ENCODE results near the gene TREML4. TPM values are rescaled to one million over a fixed set of nuclear protein-coding genes. Genes with fewer than 3 reads are reported as not detected.

The TREML4 gene
- polyA plus RNA-seq (not detected in 2 replicates), polyA minus RNA-seq (not detected in 2 replicates)

GRCh38 chr6:41228096-41228495 is at the start of gene TREML4:
TSS of gene TREML4 (plus strand) at chr6:41228349. CDS start at chr6:41228428, 79 bp downstream.
- Histone ChIP-seq H3K27me3 (ENCODE audit: insufficient read depth, low read depth, low read length) (no peaks in the 10 kb centered on the region), H2AFZ (ENCODE audit: low read depth, low read length) (no peak within 1 kb of the TSS), H4K20me1 (ENCODE audit: insufficient read depth) (no peaks in the 10 kb centered on the region), H3K36me3 (ENCODE audit: insufficient read depth, low read length) (no peaks in the 10 kb centered on the region), H3K9me2 (ENCODE audit: insufficient read depth, low read length) (no peaks in the 10 kb centered on the region), H3K9me3 (ENCODE audit: low read length) (no peaks in the 10 kb centered on the region), H3K4me2 (ENCODE audit: low read length) (peak within 1 kb of the TSS; percentile 48), H3K79me2 (replicated peaks; ENCODE audit: insufficient read depth, low read length) (no peaks in the 10 kb centered on the region), H3K27ac (ENCODE audit: low read length) (peak within 1 kb of the TSS; percentile 75), H3K9ac (ENCODE audit: low read length) (no peak within 1 kb of the TSS), H3K4me3 (ENCODE audit: low read length) (peak within 1 kb of the TSS; percentile 43), H3F3A (ENCODE audit: insufficient read depth, low read length, poor library complexity, severe bottlenecking) (no peaks in the 10 kb centered on the region)
- TF ChIP-seq EP300 (conservative IDR thresholded peaks at IDR 0.05; ENCODE audit: poor library complexity, severe bottlenecking) (no peak), RAD21 (conservative IDR thresholded peaks at IDR 0.05) (no peak), SMC3 (conservative IDR thresholded peaks at IDR 0.05; ENCODE audit: poor library complexity) (no peak), MXI1 (conservative IDR thresholded peaks at IDR 0.05; ENCODE audit: poor library complexity, severe bottlenecking) (no peak), POLR2AphosphoS5 (IDR thresholded peaks at IDR 0.05) (no peak), TAF1 (IDR thresholded peaks at IDR 0.05; ENCODE audit: low read depth) (no peak)
- TF ChIP-seq, protein P1, sequence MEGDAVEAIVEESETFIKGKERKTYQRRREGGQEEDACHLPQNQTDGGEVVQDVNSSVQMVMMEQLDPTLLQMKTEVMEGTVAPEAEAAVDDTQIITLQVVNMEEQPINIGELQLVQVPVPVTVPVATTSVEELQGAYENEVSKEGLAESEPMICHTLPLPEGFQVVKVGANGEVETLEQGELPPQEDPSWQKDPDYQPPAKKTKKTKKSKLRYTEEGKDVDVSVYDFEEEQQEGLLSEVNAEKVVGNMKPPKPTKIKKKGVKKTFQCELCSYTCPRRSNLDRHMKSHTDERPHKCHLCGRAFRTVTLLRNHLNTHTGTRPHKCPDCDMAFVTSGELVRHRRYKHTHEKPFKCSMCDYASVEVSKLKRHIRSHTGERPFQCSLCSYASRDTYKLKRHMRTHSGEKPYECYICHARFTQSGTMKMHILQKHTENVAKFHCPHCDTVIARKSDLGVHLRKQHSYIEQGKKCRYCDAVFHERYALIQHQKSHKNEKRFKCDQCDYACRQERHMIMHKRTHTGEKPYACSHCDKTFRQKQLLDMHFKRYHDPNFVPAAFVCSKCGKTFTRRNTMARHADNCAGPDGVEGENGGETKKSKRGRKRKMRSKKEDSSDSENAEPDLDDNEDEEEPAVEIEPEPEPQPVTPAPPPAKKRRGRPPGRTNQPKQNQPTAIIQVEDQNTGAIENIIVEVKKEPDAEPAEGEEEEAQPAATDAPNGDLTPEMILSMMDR (IDR thresholded peaks at IDR 0.05; ENCODE audit: poor library complexity, severe bottlenecking), result no peak
- TF ChIP-seq, protein P2, sequence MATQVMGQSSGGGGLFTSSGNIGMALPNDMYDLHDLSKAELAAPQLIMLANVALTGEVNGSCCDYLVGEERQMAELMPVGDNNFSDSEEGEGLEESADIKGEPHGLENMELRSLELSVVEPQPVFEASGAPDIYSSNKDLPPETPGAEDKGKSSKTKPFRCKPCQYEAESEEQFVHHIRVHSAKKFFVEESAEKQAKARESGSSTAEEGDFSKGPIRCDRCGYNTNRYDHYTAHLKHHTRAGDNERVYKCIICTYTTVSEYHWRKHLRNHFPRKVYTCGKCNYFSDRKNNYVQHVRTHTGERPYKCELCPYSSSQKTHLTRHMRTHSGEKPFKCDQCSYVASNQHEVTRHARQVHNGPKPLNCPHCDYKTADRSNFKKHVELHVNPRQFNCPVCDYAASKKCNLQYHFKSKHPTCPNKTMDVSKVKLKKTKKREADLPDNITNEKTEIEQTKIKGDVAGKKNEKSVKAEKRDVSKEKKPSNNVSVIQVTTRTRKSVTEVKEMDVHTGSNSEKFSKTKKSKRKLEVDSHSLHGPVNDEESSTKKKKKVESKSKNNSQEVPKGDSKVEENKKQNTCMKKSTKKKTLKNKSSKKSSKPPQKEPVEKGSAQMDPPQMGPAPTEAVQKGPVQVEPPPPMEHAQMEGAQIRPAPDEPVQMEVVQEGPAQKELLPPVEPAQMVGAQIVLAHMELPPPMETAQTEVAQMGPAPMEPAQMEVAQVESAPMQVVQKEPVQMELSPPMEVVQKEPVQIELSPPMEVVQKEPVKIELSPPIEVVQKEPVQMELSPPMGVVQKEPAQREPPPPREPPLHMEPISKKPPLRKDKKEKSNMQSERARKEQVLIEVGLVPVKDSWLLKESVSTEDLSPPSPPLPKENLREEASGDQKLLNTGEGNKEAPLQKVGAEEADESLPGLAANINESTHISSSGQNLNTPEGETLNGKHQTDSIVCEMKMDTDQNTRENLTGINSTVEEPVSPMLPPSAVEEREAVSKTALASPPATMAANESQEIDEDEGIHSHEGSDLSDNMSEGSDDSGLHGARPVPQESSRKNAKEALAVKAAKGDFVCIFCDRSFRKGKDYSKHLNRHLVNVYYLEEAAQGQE (IDR thresholded peaks at IDR 0.05; ENCODE audit: borderline replicate concordance), result no peak

DNA sequence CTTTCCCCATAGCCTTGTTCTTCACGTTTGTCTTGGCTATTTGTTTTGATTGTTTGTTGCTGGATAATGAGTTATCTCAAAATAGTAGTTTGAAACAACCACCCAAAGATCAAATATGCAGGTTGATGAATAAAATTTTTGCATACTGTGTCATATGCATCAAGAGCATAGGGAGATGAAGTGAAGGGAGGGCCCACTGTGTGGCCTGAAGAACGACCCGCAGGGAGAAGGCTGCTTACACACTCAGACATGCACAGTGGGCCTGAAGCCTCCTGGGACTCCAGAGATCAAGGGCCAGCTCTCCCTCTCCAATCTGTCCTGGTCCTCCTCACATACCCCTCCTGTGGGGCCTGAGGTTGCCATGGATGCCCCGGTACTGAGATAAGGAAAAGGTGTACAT is 49.0 kb upstream of the TREML4 start:
- TF ChIP-seq MXI1 (conservative IDR thresholded peaks at IDR 0.05; ENCODE audit: poor library complexity, severe bottlenecking) (no peak), RAD21 (conservative IDR thresholded peaks at IDR 0.05) (no peak), SMC3 (conservative IDR thresholded peaks at IDR 0.05; ENCODE audit: poor library complexity) (no peak), POLR2AphosphoS5 (IDR thresholded peaks at IDR 0.05) (no peak), TAF1 (IDR thresholded peaks at IDR 0.05; ENCODE audit: low read depth) (no peak), EZH2 (IDR thresholded peaks at IDR 0.05; ENCODE audit: borderline replicate concordance, insufficient read depth, low read length, poor library complexity, severe bottlenecking) (no peak), EP300 (conservative IDR thresholded peaks at IDR 0.05; ENCODE audit: poor library complexity, severe bottlenecking) (no peak)
- TF ChIP-seq, protein P1 (IDR thresholded peaks at IDR 0.05; ENCODE audit: poor library complexity, severe bottlenecking), result no peak
- TF ChIP-seq, protein P2 (IDR thresholded peaks at IDR 0.05; ENCODE audit: borderline replicate concordance), result no peak
- no peaks in the 10 kb centered on the region for H3K9me3 ChIP-seq (ENCODE audit: low read length)
- H3K27me3 ChIP-seq (ENCODE audit: insufficient read depth, low read depth, low read length), result no peaks in the 10 kb centered on the region
- H3K4me3 ChIP-seq (ENCODE audit: low read length), result no peak overlapping the region
- H2AFZ ChIP-seq (ENCODE audit: low read depth, low read length), result no peak overlapping the region
- H3K79me2 ChIP-seq (replicated peaks; ENCODE audit: insufficient read depth, low read length), result no peaks in the 10 kb centered on the region
- H3K4me2 ChIP-seq (ENCODE audit: low read length), result no peak overlapping the region
- H3K9me2 ChIP-seq (ENCODE audit: insufficient read depth, low read length), result no peaks in the 10 kb centered on the region
- H3K9ac ChIP-seq (ENCODE audit: low read length), result no peak overlapping the region
- no peaks in the 10 kb centered on the region for H4K20me1 ChIP-seq (ENCODE audit: insufficient read depth)
- H3K36me3 ChIP-seq (ENCODE audit: insufficient read depth, low read length), result no peaks in the 10 kb centered on the region
- H3F3A ChIP-seq (ENCODE audit: insufficient read depth, low read length, poor library complexity, severe bottlenecking), result no peaks in the 10 kb centered on the region
- H3K27ac ChIP-seq (ENCODE audit: low read length), result no peak overlapping the region
